LNCaP clone FGC (cell line): ENCODE results near the gene CCNH.

ENCODE experiments used
- DNase-seq: peaks from one replicate; pipeline ENCODE4 v3.0.0-alpha.2; 2011; ENCODE audit warnings: low read depth
- H3K4me3 ChIP-seq: 2 replicates; pipeline ENCODE4 v1.5.1; 2011; ENCODE audit warnings: mild to moderate bottlenecking, low read depth, low read length, control low read depth
- CTCF ChIP-seq: IDR thresholded peaks from 2 replicates; pipeline ENCODE4 v1.5.1; 2012; ENCODE audit warnings: mild to moderate bottlenecking; ENCODE audit not compliant: control insufficient read depth, insufficient read depth; ENCODE audit errors: extremely low read depth

CCNH gene

GRCh38 chr5:87394411-87395165 lies 18.1 kb downstream of the CCNH start:
- no peak for TF ChIP-seq CTCF
- no peak overlapping the region for H3K4me3 ChIP-seq
- no peak for DNase-seq

- no peak for TF ChIP-seq CTCF
- no peak overlapping the region for H3K4me3 ChIP-seq
- no peak for DNase-seq
These were observed 19.4 kb downstream of the CCNH start for GRCh38 chr5:87393331-87393730.

- no peak for DNase-seq
- no peak for TF ChIP-seq CTCF
- H3K4me3 ChIP-seq, result no peak overlapping the region
These were observed 19.9 kb downstream of the CCNH start for GRCh38 chr5:87392801-87393200.

GRCh38 chr5:87392170-87392569 lies 20.6 kb downstream of the CCNH start:
- DNase-seq, result no peak
- TF ChIP-seq CTCF, result no peak
- H3K4me3 ChIP-seq, result no peak overlapping the region

- no peak overlapping the region for H3K4me3 ChIP-seq
- TF ChIP-seq CTCF, result no peak
- no peak for DNase-seq
These were observed 22.0 kb downstream of the CCNH start for GRCh38 chr5:87390576-87391199.

- TF ChIP-seq CTCF, result no peak
- DNase-seq, result no peak
These were observed 22.7 kb downstream of the CCNH start for GRCh38 chr5:87390075-87390474.

More at GRCh38 chr5:87390075-87390474, 22.7 kb downstream of the CCNH start:
- no peak overlapping the region for H3K4me3 ChIP-seq
